Activated CD8-positive, alpha-beta memory T cell treated with anti-CD3 and anti-CD28 coated beads, Interleukin-2, amount 50 U/mL, for 1 hour (primary cell): ENCODE results near the gene WNT3A.

Experiments used
- DNase-seq: peaks from one replicate; pipeline ENCODE4 v3.0.0-alpha.2; 2020; ENCODE audit errors: extremely low read depth

Gene WNT3A

GRCh38 chr1:228031276-228031995 lies 24.6 kb downstream of the WNT3A start:
- no peak for DNase-seq

GRCh38 chr1:228032041-228032440 lies 25.2 kb downstream of the WNT3A start:
- DNase-seq, result no peak

GRCh38 chr1:228033376-228033775 lies 26.6 kb downstream of the WNT3A start:
- no peak for DNase-seq

DNA sequence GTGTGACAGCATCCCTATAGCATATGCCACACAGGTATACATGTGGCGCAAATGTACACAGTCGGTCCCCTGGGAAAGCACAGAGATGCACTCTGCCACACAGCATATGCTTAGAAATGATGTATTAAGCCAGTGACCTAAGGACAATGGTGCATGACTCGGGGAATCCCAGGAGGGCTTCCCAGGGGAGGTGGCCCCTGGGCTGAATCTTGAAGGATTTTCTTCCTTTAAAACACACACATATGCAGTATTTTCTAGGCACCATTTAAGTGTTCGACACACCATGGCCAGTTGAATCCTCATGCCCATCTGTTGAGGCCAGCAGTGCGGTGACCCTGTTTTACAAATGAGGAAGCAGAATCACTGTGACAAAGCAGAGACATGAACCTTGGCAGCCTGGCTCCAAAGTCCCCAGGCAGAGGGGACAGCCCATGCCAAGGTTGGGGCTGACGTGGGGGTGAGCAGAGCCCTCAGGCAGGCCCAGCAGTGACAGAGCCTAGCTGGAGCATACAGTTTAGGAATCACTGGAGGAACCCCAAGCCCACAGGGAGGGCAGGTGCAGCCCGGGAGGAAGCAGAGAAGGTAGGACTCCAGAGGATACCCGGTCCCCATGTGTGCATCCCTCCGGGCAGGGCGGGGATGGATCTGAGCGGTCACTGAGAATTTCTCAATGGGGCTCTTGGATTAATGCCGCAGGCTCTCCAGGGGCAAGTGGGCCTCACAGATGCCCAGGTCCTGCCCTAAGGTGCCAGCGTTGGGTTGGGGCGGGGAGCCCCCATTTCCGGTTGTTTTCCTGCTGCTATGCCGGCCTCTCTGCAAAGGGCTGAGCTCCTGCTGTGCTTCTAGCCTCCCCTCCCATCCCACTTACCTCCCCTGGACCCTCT lies 28.4 kb downstream of the WNT3A start:
- no peak for DNase-seq

- no peak for DNase-seq
Observed at GRCh38 chr1:228035844-228036243, 29.0 kb downstream of the WNT3A start.

DNA sequence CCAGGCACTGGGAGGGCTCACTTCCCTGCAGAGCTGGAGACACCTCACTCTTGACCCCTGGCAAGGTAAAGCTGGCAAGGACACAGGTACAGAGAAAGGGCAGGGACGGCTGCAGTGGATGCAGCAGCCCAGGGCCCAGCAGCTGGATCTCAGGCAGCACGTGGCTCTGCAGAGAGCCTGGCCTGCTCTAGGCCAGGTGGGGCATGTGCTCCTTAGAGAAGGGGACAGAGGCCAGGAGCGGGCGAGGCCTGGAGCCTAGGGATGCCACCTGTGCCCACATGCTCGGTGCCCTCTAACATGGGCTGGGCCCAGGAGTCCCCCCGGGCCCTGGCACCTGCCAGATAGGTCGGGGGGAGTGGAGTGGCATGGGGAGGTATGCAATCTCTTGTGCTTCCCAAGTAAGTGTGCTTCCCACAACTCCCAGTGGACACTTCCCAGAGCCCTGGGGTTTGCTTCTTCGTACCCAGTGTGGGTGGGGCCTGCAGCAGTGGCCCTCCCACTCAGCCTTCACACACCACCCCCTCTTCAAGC lies 30.0 kb downstream of the WNT3A start:
- no peak for DNase-seq

DNA sequence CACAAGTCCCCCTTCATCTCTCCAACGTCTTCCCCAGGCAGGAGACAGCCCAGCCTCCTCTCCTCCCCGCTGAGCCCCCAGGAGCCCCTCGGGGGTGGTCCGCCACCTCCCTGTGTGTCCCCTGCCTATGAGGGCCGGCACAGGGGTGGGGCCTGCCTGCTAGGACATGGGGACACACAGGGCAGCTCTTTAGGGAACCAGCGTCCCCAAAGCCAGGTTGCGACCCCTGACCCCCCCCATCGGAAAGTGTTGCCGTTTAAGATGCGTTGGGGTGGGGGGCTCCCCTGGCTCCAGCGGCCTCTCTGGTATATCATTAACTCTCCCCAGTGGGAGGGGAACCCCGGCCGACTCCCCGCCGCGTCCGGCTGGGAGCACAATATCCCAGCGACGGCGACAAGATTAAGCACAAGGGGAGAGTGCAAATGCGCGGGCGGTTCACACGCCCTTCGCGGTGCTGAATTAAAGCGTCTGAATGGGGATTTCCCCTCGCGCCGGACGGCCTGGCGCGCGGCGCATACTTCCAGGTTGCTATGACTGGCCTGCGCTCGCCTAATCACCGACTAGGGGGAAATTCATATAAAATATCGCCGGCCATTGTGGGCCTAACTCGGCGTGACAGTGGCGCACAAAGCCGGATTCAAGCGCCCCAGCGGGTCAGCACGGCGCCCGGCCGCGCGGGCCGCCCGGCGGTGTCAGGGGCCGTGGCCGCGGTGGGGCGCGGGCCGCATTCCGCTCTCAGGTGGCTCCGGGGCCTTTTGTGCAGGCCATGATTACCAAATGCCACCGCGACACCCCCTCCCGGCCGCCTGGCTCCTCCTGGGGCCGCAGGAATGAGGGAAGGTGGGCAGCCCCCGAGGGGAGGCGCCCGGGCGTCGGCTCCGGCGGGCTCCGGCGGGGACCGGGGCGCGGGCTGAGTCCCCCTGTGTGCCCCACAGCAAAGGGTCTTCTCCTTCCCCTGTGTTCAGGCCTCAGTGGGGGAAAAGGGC lies 30.9 kb downstream of the WNT3A start:
- no peak for DNase-seq

- no peak for DNase-seq
Observed at GRCh38 chr1:228038387-228039005, 31.7 kb downstream of the WNT3A start.

GRCh38 chr1:228039006-228039903 lies 32.5 kb downstream of the WNT3A start:
- no peak for DNase-seq

DNA sequence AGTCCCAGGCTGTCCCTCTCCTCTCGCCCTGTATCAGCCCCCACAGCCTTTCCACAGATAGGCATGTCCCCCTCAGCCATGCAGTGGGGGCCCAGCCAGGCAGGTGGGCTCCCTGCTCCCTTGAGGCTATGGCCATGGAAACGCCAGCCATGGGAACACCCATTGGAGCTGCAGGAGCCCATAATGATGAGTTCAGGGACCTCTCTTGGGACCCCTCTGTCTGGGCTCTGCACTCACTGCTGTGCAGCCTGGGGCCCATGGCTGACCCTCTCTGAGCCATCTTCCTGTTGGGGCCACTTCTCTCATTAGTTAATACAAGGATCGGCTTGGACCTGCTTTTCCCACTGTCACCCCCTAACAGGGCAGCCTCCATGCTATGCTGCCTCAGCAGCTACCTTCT lies 33.2 kb downstream of the WNT3A start:
- no peak for DNase-seq

- DNase-seq, result no peak
Observed at GRCh38 chr1:228041316-228041715, 34.5 kb downstream of the WNT3A start.

DNA sequence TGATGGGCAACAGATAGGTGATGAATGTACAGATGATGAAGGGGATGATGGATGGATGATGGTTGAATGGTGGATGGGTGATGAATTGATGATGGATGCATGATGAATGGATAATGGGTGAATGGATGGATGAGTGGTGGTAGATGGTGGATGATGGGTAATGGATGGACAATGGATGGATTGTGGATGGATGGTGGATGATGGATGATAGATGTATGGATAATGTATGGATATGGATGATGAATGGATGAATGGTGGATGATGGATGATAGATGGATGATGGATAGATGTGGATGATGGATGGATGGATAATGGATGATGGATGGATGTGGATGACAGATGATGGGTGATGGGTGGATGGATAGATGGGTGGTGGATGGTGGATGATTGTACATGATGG lies 35.7 kb downstream of the WNT3A start:
- no peak for DNase-seq

GRCh38 chr1:228043281-228043848 lies 36.6 kb downstream of the WNT3A start:
- DNase-seq, result no peak

- no peak for DNase-seq
Observed at GRCh38 chr1:228044961-228045360, 38.2 kb downstream of the WNT3A start.

- no peak for DNase-seq
Observed at GRCh38 chr1:228045405-228045804, 38.6 kb downstream of the WNT3A start.

GRCh38 chr1:228045871-228046270 lies 39.1 kb downstream of the WNT3A start:
- DNase-seq, result no peak

DNA sequence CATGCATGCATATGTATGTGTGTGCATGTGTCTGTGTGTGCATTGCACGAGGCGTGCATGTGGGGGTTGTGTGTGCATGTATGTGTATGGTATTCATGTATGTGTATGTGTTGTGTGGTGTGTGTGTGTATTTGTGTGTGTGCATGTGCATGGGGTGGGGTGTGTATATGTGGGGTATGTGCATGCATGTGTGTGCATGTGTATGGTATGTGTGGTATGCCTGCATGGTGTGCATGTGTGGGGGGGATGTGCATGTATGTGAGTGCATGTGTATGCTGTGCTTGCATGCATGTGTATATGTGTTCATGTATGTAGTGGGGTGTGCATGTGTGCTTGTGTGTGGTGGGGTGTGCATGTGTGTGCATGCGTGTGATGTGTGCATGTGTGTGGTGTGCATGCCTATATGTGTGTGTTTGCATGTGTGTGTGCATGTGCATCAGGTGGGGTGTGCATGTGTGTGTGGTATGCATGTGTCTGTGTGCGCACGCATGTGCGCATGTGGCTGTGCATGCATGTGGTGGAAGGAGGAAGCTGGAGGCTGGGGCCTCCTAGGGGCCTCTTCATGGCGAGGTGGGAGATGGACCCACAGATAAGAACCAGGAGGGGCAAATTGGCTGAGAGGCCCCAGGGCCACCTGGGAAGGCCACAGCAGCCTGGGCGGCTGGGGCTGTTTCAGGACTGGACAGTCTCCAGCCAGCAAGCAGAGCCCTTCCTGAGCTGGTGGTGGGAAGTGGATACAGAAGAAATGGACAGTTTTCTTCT lies 39.8 kb downstream of the WNT3A start:
- no peak for DNase-seq

GRCh38 chr1:228047183-228047466 lies 40.3 kb downstream of the WNT3A start:
- no peak for DNase-seq

GRCh38 chr1:228048120-228048519 lies 41.3 kb downstream of the WNT3A start:
- DNase-seq, result no peak
